Dedifferentiated amniotic fluid mesenchymal stem cell (primary cell): ENCODE data around the gene ALDH2.
"Not testable (repeated sequence)": the region's sequence is repeated elsewhere in the genome, so short reads cannot be mapped to it uniquely, and the experiment has no call there.

Experiments used
- DNase-seq: peaks from one replicate; pipeline ENCODE4 v3.0.0-alpha.2; 2016; ENCODE audit errors: extremely low spot score

The ALDH2 gene

GRCh38 chr12:111826316-111826715, 59.6 kb downstream of the ALDH2 start:
- DNase-seq = no peak

GRCh38 chr12:111826992-111827391, 60.3 kb downstream of the ALDH2 start:
- no peak for DNase-seq

- DNase-seq = no peak
These were observed 61.2 kb downstream of the ALDH2 start for GRCh38 chr12:111827907-111828306.

GRCh38 chr12:111828338-111828979, 61.7 kb downstream of the ALDH2 start:
- no peak for DNase-seq

GRCh38 chr12:111829635-111830034, 62.9 kb downstream of the ALDH2 start:
- DNase-seq = not testable (repeated sequence)

- not testable (repeated sequence) for DNase-seq
These were observed 68.1 kb downstream of the ALDH2 start for GRCh38 chr12:111834740-111835386.

- not testable (repeated sequence) for DNase-seq
These were observed 68.9 kb downstream of the ALDH2 start for GRCh38 chr12:111835531-111836181.

GRCh38 chr12:111838353-111838752, 71.6 kb downstream of the ALDH2 start:
- no peak for DNase-seq

- no peak for DNase-seq
These were observed 74.1 kb downstream of the ALDH2 start for GRCh38 chr12:111840807-111841206.

GRCh38 chr12:111841236-111841749, 74.6 kb downstream of the ALDH2 start:
- DNase-seq = no peak

GRCh38 chr12:111841750-111842555, 75.2 kb downstream of the ALDH2 start, which contains the start of gene MAPKAPK5:
Gene MAPKAPK5 (plus strand): TSS chr12:111842228. CDS start chr12:111842734, 506 bp downstream.
- peak; percentile 92 for DNase-seq

GRCh38 chr12:111842556-111843396, 76.0 kb downstream of the ALDH2 start:
- no peak for DNase-seq

- no peak for DNase-seq
These were observed 79.3 kb downstream of the ALDH2 start for GRCh38 chr12:111846016-111846415.

GRCh38 chr12:111850526-111850925, 83.8 kb downstream of the ALDH2 start:
- no peak for DNase-seq

- DNase-seq = no peak
These were observed 91.5 kb downstream of the ALDH2 start for GRCh38 chr12:111858186-111858585.

GRCh38 chr12:111858778-111859177, 92.0 kb downstream of the ALDH2 start:
- no peak for DNase-seq

- DNase-seq = no peak
These were observed 98.2 kb downstream of the ALDH2 start for GRCh38 chr12:111864913-111865312.
